Right forelimb (tissue), 1 donor: Measurements from ENCODE around the gene CNGA2.
"Not testable (repeated sequence)": the region's sequence is repeated elsewhere in the genome, so short reads cannot be mapped to it uniquely, and the experiment has no call there.

Experiments
- DNase-seq: peaks from one replicate; pipeline ENCODE4 v3.0.0-alpha.2; 2018

Gene CNGA2

DNA sequence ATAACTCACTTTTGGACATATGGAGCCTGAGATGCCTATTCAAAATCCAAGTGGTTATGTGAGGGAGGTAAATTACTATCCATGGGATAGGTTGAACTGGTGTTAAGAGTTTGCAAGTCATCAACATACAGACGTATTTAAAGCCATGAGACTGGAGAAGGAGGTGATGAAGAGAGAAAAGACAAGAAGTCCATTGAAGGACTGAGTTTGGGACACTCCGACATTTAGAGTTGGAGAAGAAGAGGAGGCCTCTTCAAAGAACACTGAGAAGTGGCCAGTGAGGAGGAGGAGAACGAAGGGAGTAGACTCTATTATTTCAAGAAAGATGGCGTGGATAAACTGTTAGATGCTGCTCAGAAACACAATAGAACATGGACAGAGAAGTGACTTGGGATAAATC is at the start of gene CNGA2:
Gene CNGA2, plus strand, starts transcription at position 301 of the 400 bp plus-strand sequence. CDS start 3,738 bp downstream, outside the sequence.
- no peak for DNase-seq

GRCh38 chrX:151687635-151688034 is 46.9 kb upstream of the CNGA2 start:
- no peak for DNase-seq

GRCh38 chrX:151688695-151689094 is 45.9 kb upstream of the CNGA2 start:
- DNase-seq = no peak

- no peak for DNase-seq
Measured at GRCh38 chrX:151692825-151693224, 41.7 kb upstream of the CNGA2 start.

- DNase-seq = no peak
Measured at GRCh38 chrX:151694121-151694520, 40.4 kb upstream of the CNGA2 start.

- peak; percentile 75 for DNase-seq
Measured at GRCh38 chrX:151694661-151695582, 39.6 kb upstream of the CNGA2 start, which contains the start of gene PRRG3. PRRG3 (plus strand) TSS chrX:151695458; CDS start chrX:151698815, 3,357 bp downstream.

DNA sequence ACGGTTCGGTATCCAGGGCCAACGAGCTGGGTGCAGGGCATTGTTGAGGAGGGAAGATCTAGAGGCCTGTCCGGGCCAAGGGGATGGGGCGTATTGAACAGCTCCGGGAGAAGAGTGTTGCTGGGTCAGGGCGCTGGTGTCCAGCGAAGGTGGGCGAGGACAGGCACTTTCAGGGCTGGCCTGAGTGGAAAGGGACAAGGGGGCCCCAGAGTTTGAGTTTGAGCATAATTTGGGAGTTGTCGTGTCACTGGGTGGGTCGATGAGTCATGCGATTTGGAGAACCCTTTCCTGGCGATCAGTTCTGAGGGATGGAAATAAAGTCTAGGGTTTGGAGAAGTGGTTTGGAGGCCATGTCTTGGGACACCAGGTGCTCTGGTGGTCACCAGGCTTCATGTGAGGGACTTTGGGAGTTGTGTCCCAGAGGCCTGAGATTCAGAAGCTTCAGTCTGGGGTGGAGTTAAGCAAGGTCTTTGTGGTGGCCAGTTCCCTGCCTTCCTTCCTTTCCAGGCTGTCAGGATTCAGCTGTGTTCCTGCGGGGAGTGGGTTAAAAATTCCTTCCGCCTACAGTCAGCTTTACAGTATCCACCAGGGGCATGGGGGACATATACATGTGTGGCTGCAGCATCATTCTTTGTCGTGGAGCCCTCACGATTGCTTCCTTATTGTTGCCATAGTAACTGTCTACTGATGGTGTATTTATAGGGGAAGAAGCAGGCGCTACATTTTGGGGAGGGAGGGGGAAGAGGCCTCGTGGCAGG is 38.8 kb upstream of the CNGA2 start:
- peak; percentile 48 for DNase-seq

GRCh38 chrX:151697082-151697481 is 37.5 kb upstream of the CNGA2 start:
- not testable (repeated sequence) for DNase-seq

DNA sequence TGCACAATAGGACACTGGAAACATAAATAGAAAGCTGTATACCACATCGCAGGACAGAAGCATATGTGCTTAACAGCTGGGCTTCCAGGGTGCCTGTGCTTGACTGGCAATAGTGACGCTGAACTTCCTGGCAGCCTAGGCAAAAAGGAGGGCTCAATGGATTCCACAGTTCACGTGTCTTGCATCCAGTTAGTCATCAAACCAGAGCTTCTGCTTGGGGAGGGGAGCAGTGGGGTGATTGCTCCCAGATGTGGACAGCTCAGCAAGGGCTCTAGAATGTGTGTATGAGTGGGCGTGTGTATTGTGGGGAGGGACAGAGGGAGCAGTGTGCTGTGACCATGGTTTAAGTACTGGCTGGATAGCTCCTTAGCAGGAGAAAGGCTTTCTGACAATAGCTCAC is 37.0 kb upstream of the CNGA2 start:
- DNase-seq = peak; percentile 78

DNA sequence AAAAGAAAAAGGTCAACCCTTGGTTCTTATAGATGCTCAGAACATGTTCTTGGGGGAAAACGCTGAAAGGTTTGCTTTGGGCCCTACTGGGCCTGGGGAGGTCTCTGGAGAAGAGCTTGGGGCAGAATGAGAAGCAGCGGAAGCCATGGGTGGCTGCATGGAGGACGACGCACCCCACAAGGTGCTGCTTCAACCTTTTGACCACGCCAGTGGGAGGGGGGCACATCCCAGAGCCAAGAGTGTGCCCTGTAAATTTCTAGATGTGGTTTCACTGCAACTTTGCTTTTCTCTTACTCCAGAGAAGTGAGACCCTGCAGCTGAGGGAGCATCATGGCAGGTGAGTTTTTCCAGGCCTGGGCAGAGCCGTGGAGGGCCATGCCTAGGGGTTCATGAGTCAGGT is 36.1 kb upstream of the CNGA2 start:
- no peak for DNase-seq

DNA sequence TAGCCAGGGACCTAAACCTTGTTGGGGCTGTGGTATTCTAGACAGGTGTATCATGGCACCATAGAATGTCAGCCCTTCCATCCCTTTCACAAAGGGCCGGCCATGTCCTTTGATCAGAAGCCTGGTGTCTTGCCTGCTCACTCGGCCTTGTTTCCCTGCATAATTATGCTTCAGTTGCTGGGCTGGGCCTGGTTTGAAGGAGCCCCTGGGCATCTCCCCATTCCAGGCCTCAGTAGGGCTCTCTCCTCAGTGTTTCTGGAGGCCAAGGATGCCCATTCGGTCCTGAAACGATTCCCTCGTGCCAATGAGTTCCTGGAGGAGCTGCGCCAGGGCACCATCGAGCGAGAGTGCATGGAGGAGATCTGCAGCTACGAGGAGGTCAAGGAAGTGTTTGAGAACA is 34.8 kb upstream of the CNGA2 start:
- no peak for DNase-seq

DNA sequence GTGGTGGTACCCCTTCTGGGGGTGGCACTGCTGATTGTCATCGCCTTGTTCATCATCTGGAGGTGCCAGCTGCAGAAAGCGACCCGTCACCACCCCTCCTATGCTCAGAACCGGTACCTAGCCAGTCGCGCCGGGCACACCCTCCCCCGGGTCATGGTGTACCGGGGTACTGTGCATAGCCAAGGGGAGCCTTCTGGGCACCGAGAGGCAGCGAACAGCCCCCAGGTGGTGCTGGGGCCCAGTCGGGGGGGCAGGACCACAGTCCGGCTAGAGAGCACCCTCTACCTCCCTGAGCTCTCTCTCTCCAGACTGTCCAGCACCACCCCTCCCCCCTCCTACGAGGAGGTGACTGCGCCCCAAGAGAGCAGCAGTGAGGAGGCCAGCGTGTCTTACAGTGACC is 34.0 kb upstream of the CNGA2 start:
- DNase-seq = no peak

- no peak for DNase-seq
Measured at GRCh38 chrX:151701071-151701470, 33.5 kb upstream of the CNGA2 start.

GRCh38 chrX:151701531-151701930 is 33.0 kb upstream of the CNGA2 start:
- DNase-seq = no peak

DNA sequence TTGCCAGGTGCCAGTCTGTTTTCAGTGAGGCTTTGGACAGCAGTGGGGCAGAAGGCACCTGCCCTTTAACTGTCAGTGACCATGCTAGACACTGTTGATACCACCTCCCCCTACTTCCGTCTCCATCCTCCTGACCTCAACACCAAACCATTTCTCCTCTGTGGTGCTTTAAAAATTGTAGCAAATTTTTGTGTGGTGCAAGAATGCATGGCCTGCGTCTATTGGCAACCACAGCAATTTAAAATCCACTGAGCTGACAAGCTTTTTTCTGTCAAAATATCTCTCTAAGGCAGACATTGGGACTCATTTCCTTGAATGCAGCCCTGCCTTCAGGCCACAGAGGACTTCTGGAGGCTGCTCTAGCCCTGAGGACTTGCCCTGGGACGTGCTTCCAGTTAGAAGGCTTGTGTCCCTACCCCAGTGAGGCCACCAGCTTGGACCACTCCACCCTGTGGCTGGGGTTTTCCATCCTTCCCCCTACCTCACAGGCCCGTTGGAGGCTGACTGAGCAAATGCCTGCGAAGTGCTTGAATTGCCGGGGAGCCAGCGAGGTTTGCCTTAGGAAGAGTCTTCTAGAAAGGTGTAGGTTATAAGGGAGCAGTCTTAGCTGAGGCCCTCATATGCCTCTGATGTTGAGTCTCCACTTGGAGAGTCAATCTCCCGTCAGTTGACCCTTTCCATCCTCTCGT is 32.4 kb upstream of the CNGA2 start:
- no peak for DNase-seq

DNA sequence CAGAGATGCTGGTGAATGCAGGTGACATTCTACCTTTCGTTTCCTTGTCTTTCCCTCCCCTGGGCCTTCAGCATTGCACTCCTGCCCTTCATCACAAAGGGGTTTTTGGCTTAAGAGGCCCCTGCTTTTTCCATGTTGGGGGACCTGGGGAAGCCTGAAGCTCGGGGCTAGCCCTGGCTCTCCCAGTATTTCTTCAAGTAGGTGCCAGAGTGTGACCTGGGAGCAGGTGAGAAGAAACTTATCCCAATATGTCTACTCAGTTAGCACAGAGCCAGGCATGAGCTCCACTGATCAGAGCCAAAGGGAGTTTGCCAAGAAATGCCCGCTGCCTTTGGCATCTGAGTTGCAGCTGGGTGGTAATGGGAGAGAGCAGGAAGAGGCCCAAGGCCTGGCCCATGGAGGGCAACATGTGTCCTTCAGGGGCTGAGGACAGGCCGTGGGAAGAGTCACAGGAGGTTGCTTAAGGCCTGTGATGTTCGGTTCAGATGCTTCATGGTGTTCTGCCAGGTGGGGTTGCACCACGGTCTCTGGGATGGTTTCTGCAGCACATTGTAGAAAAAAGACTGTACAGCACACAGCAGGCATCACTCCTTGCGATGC is 31.7 kb upstream of the CNGA2 start:
- no peak for DNase-seq

DNA sequence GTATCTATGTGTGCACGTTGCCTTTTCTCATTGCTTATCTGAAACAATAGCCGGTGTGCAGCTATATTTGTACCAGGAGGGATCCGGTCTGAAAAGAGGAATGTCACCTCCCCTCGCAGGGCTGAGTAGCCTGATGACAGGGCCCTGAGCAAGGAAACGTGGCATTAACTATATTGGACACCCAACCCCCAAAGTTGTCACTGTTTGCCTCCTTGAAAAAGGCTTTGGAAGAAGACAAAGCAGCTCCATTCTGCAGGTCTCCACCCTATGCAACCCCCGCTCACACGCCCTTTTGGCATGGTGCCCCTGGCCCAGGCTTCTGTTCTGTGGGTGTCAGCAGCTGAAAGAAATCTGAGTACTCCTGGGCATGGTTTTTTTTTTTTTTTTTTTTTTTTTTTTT is 31.1 kb upstream of the CNGA2 start:
- DNase-seq = peak; percentile 83

DNA sequence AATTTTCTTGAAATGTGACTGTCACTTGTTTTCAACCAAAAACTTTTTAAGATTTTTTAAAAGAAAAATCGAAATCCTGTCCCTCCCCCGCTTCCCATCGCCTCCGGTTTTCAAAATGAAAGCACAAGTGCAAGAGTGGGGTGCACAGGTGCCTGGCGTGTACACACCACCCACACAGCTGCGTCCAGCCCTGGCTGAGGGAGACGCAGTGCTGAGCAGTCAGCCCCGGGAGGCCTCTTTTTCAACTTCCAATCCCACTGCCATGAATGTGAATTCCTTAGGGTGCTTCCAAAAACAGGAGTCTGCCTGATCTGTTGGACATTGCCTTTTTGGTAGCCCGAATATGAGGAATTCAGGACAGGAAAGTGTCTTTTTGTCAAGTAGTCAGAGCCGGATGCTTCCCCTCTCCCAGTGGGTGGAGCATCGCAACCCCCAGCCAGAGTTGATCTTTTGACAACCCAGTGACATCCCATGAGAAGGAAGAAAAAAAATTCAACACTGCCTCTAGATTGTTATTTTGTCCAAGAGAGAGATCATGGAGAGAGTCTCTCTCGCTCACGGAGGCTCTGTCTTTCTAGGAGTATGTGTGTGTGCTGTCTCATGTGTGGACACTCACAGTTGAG is 30.4 kb upstream of the CNGA2 start:
- no peak for DNase-seq

- DNase-seq = no peak
Measured at GRCh38 chrX:151708821-151709220, 25.7 kb upstream of the CNGA2 start.

- DNase-seq = no peak
Measured at GRCh38 chrX:151710457-151710856, 24.1 kb upstream of the CNGA2 start.

- DNase-seq = no peak
Measured at GRCh38 chrX:151711154-151711553, 23.4 kb upstream of the CNGA2 start.

GRCh38 chrX:151711787-151712186 is 22.8 kb upstream of the CNGA2 start:
- peak; percentile 60 for DNase-seq
